IMR-90 (cell line): Measurements from ENCODE around the gene USP32. TPM values are rescaled to one million over a fixed set of nuclear protein-coding genes. Genes with fewer than 3 reads are reported as not detected.
A peak's percentile ranks its signal among the peaks of the same experiment; 100 is the strongest.

Experiments used
- ATAC-seq: fragments of 200-7000 bp; cut with Tn5 transposase; 2 replicates; pipeline ENCODE4 v1.9.1; 2020; ENCODE audit warnings: low read depth, mild to moderate bottlenecking, moderate library complexity
- BruUV-seq: library from RNA; stranded (reverse); fragments of 400-500 nt; replicated peaks from 2 replicates; lab custom pipeline; 2021; lab: Mats Ljungman, UMichigan
- CTCF ChIA-PET: fragments of 300-600 bp; formaldehyde crosslinking; extraction: SDS; loops from one replicate; lab custom pipeline; 2021; ENCODE audit warnings: antibody characterized with exemption; lab: Yijun Ruan, JAX
- POLR2A ChIA-PET: fragments of 300-600 bp; sonication (Branson Sonifier 250); formaldehyde crosslinking; loops from one replicate; lab custom pipeline; 2022; ENCODE audit warnings: antibody characterized with exemption; ENCODE audit not compliant: unreplicated experiment; lab: Charles Lee
- DNase-seq: peaks from one replicate; pipeline ENCODE4 v3.0.0; 2013
- H2AFZ ChIP-seq: replicated peaks from 2 replicates; pipeline ENCODE3; 2013; ENCODE audit warnings: low read length, mild to moderate bottlenecking; ENCODE audit not compliant: poor library complexity
- H2AK5ac ChIP-seq: 2 replicates; pipeline ENCODE4 v1.6.1; 2013; ENCODE audit warnings: low read depth, low read length, inconsistent platforms
- H2AK9ac ChIP-seq: replicated peaks from 2 replicates; pipeline ENCODE3; 2013; ENCODE audit warnings: mild to moderate bottlenecking, low read depth, low read length, moderate library complexity; ENCODE audit not compliant: poor library complexity
- H2BK120ac ChIP-seq: 2 replicates; pipeline ENCODE4 v1.6.1; 2013; ENCODE audit warnings: low read depth, low read length, inconsistent platforms
- H2BK15ac ChIP-seq: 3 replicates; pipeline ENCODE4 v1.6.1; 2013; ENCODE audit warnings: low read depth, low read length, inconsistent platforms
- H2BK20ac ChIP-seq: 2 replicates; pipeline ENCODE4 v1.6.1; 2013; ENCODE audit warnings: low read depth, mild to moderate bottlenecking, inconsistent platforms, low read length, moderate library complexity
- H2BK5ac ChIP-seq: 2 replicates; pipeline ENCODE4 v1.6.1; 2013; ENCODE audit warnings: mild to moderate bottlenecking, low read depth, low read length, inconsistent platforms; ENCODE audit not compliant: poor library complexity, severe bottlenecking
- H3K14ac ChIP-seq: replicated peaks from 2 replicates; pipeline ENCODE4 v1.6.1; 2013; ENCODE audit warnings: low read depth, low read length, inconsistent platforms
- H3K18ac ChIP-seq: 2 replicates; pipeline ENCODE4 v1.6.1; 2013; ENCODE audit warnings: low read depth, low read length, control low read depth
- H3K23ac ChIP-seq: 2 replicates; pipeline ENCODE4 v1.6.1; 2013; ENCODE audit warnings: low read depth, low read length, inconsistent platforms
- H3K27ac ChIP-seq: 2 replicates; pipeline ENCODE4 v1.5.1; 2013; ENCODE audit warnings: mild to moderate bottlenecking, control low read depth, low read length; ENCODE audit not compliant: insufficient read depth
- H3K27me3 ChIP-seq: 2 replicates; pipeline ENCODE4 v1.6.1; 2013; ENCODE audit warnings: low read length; ENCODE audit not compliant: control insufficient read depth, insufficient read depth
- H3K36me3 ChIP-seq: 2 replicates; pipeline ENCODE4 v1.6.1; 2013; ENCODE audit warnings: low read length, mixed read lengths; ENCODE audit not compliant: control insufficient read depth, insufficient read depth
- H3K4ac ChIP-seq: 2 replicates; pipeline ENCODE4 v1.6.1; 2013; ENCODE audit warnings: low read depth, low read length, inconsistent platforms
- H3K4me1 ChIP-seq: 2 replicates; pipeline ENCODE4 v1.6.1; 2013; ENCODE audit warnings: low read length, mixed read lengths; ENCODE audit not compliant: control insufficient read depth, insufficient read depth
- H3K4me2 ChIP-seq: 2 replicates; pipeline ENCODE4 v1.6.1; 2013; ENCODE audit warnings: low read depth, mild to moderate bottlenecking, control low read depth, low read length, moderate library complexity
- H3K4me3 ChIP-seq: 2 replicates; pipeline ENCODE4 v1.5.1; 2013; ENCODE audit warnings: low read depth, mild to moderate bottlenecking, control low read depth, low read length, moderate library complexity; ENCODE audit not compliant: insufficient read depth
- H3K56ac ChIP-seq: 2 replicates; pipeline ENCODE4 v1.6.1; 2013; ENCODE audit warnings: low read length, inconsistent platforms; ENCODE audit not compliant: insufficient read depth; ENCODE audit errors: extremely low read depth
- H3K79me1 ChIP-seq, 2 experiments: 2 replicates each; pipeline ENCODE4 v1.6.1; 2013; ENCODE audit warnings: low read length in 2 of 2, inconsistent platforms in 1 of 2, low read depth in 1 of 2
- H3K9ac ChIP-seq: 2 replicates; pipeline ENCODE4 v1.6.1; 2013; ENCODE audit warnings: low read depth, low read length, control low read depth
- H3K9me1 ChIP-seq: 2 replicates; pipeline ENCODE4 v1.6.1; 2013; ENCODE audit warnings: low read length, inconsistent platforms; ENCODE audit not compliant: insufficient read depth
- H3K9me3 ChIP-seq: 2 replicates; pipeline ENCODE4 v1.6.1; 2013; ENCODE audit warnings: low read length; ENCODE audit not compliant: control insufficient read depth, insufficient read depth
- H4K20me1 ChIP-seq: 2 replicates; pipeline ENCODE4 v1.6.1; 2013; ENCODE audit warnings: low read length, inconsistent platforms; ENCODE audit not compliant: insufficient read depth
- H4K5ac ChIP-seq: 2 replicates; pipeline ENCODE4 v1.6.1; 2013; ENCODE audit warnings: mild to moderate bottlenecking, low read depth, low read length, control low read depth
- H4K8ac ChIP-seq, 2 experiments: 2 replicates each; pipeline ENCODE4 v1.6.1; 2013; ENCODE audit warnings: low read depth in 2 of 2, low read length in 2 of 2, control low read depth in 1 of 2, inconsistent platforms in 1 of 2
- H4K91ac ChIP-seq: 2 replicates; pipeline ENCODE4 v1.6.1; 2013; ENCODE audit warnings: low read depth, low read length, inconsistent platforms; ENCODE audit not compliant: insufficient read depth
- BHLHE40 ChIP-seq: fragments of 150-350 bp; IDR thresholded peaks from 2 replicates; pipeline ENCODE4 v1.6.1; 2016; ENCODE audit warnings: mild to moderate bottlenecking, low read depth, low read length
- MAFK ChIP-seq: IDR thresholded peaks from 2 replicates; pipeline ENCODE4 v1.6.1; 2012; ENCODE audit warnings: low read depth, low read length, improper control_type of control experiment
- MAZ ChIP-seq: IDR thresholded peaks from 2 replicates; pipeline ENCODE4 v1.6.1; 2012; ENCODE audit warnings: low read depth, mild to moderate bottlenecking, low read length, improper control_type of control experiment, moderate library complexity, borderline replicate concordance
- RAD21 ChIP-seq: IDR thresholded peaks from 2 replicates; pipeline ENCODE4 v1.6.1; 2012; ENCODE audit warnings: low read length, improper control_type of control experiment
- RCOR1 ChIP-seq: IDR thresholded peaks from 2 replicates; pipeline ENCODE4 v1.6.1; 2012; ENCODE audit warnings: mild to moderate bottlenecking, low read length, improper control_type of control experiment; ENCODE audit not compliant: insufficient replicate concordance
- WGBS, 2 experiments: methylation state at CpG; one replicate each; pipeline versions ENCODE4 v1.1.5 to v1.1.7; 2013; ENCODE audit warnings: missing lambda C conversion rate in 2 of 2; ENCODE audit not compliant: insufficient read length in 1 of 2; ENCODE audit errors: extremely low coverage in 2 of 2; 5-methylcytosine and 5-hydroxymethylcytosine counted together
- dilution Hi-C: fragments of 300-500 bp; cut with HindIII; formaldehyde crosslinking; loops from one replicate; pipeline ENCODE4 v1.14.3; 2018; ENCODE audit warnings: low sequenced_read_pairs; ENCODE audit not compliant: unreplicated experiment
- in situ Hi-C: fragments of 300-500 bp; cut with MboI; formaldehyde crosslinking; loops from 3 replicates; pipeline ENCODE4 v1.14.3; 2019; ENCODE audit warnings: low sequenced_read_pairs, inconsistent platforms, mixed read lengths
- intact Hi-C: fragments of 100-400 bp; cut with micrococcal nuclease; formaldehyde crosslinking; loops from 2 replicates; pipeline ENCODE4 v1.10.0; 2022
- polyA plus RNA-seq, 3 experiments: library from polyadenylated mRNA; depleted of rRNA; stranded (reverse); fragments of >200 nt; gene quantifications; 2 replicates each; pipeline ENCODE4 v1.2.3, GENCODE V29; 2012; ENCODE audit warnings: low replicate concordance in 1 of 3
- total RNA-seq: library from RNA; depleted of rRNA; stranded (reverse); fragments of >200 nt; gene quantifications from 2 replicates; pipeline ENCODE4 v1.2.3, GENCODE V29; 2012

USP32 gene
- total and polyA plus RNA-seq, 2 of the 4 experiments (the other 2 are of a cell fraction): 16.8 to 46.8 TPM

GRCh38 chr17:60391471-60392041 is 377 bp downstream of the USP32 start:
- peak overlapping the region; percentile 67 for H4K8ac ChIP-seq
- H2AK9ac ChIP-seq: peak overlapping the region; percentile 98
- POLR2A ChIA-PET: no interaction called here
- peaks cover 7 to 37% of the 10 kb centered on the region in 2 experiments; a peak in 3 of 4 replicates for H3K79me1 ChIP-seq
- peak overlapping the region; percentile 98 for H3K9ac ChIP-seq
- peak overlapping the region; percentile 66 for H3K4ac ChIP-seq
- peak overlapping the region; percentile 88 for H3K18ac ChIP-seq
- H4K20me1 ChIP-seq: peaks cover 21% of the 10 kb centered on the region; the same call in 1 of the 2 replicates
- H3K27me3 ChIP-seq: no peaks in the 10 kb centered on the region
- intact Hi-C loops (loop anchor here (2.0 to 5.0 kb wide), 2 partner anchors 161 to 211 kb away; partner anchors contain the start of gene PPM1D), dilution Hi-C loops (no loop called here), in situ Hi-C loops (no loop called here)
- no peaks in the 10 kb centered on the region for H3K36me3 ChIP-seq
- peak overlapping the region; percentile 50 for H2BK120ac ChIP-seq
- peak overlapping the region; percentile 90 for H3K56ac ChIP-seq
- CTCF ChIA-PET: interaction anchor here (0.5 kb wide), 1 partner anchor 26 kb away, joined by 3 read pairs; no protein-coding TSS in a partner anchor
- peak overlapping the region; percentile 94 for H2BK5ac ChIP-seq
- no TSS peak for BruUV-seq
- H2BK15ac ChIP-seq: peak overlapping the region; percentile 24; the same call in 2 of the 3 replicates
- H3K4me2 ChIP-seq: peak overlapping the region; percentile 84
- H3K27ac ChIP-seq: peak overlapping the region; percentile 97
- peak overlapping the region; percentile 63 for H3K4me3 ChIP-seq
- WGBS, 2 experiments: 0 to 100% methylated on average over 1 to 16 of the region's 36 CpGs
- H3K4me1 ChIP-seq: peaks cover 2% of the 10 kb centered on the region; the same call in 1 of the 2 replicates
- H3K9me3 ChIP-seq: no peaks in the 10 kb centered on the region
- H2AFZ ChIP-seq: peak overlapping the region; percentile 79
- peaks cover under 1% of the 10 kb centered on the region; the same call in 1 of the 2 replicates for H3K9me1 ChIP-seq
- peak overlapping the region; percentile 73 for H4K91ac ChIP-seq
- peak; percentile 51 for ATAC-seq
- peak overlapping the region; percentile 73 for H4K5ac ChIP-seq
- H2AK5ac ChIP-seq: peak overlapping the region; percentile 60
- H2BK20ac ChIP-seq: peak overlapping the region; percentile 40
- H3K23ac ChIP-seq: peak overlapping the region; percentile 78
- no peak for DNase-seq
- no peak for TF ChIP-seq RAD21
- no peak for TF ChIP-seq RCOR1
- TF ChIP-seq MAFK: no peak
- TF ChIP-seq BHLHE40: no peak
- TF ChIP-seq MAZ: no peak
- peak overlapping the region; percentile 83 for H3K14ac ChIP-seq
